MCF 10A (cell line): ENCODE results near the gene GRIN2C. TPM values are rescaled to one million over a fixed set of nuclear protein-coding genes. Genes with fewer than 3 reads are reported as not detected.

ENCODE experiments used
- BruUV-seq: library from RNA; stranded (reverse); fragments of 400-500 nt; replicated peaks from 2 replicates; lab custom pipeline; 2021; lab: Mats Ljungman, UMichigan
- CTCF ChIA-PET: fragments of 300-600 bp; sonication (Branson Sonifier 250); formaldehyde crosslinking; extraction: SDS; loops from one replicate; lab custom pipeline; 2021; ENCODE audit warnings: antibody characterized with exemption, inconsistent platforms; lab: Yijun Ruan, JAX
- POLR2A ChIA-PET: fragments of 300-600, 350-650 bp; sonication (Branson Sonifier 250); formaldehyde crosslinking; extraction: SDS; loops from one replicate; lab custom pipeline; 2020; ENCODE audit warnings: antibody characterized with exemption, inconsistent platforms; lab: Yijun Ruan, JAX
- DNase-seq: peaks from one replicate; pipeline ENCODE4 v3.0.0-alpha.2; 2018; ENCODE audit not compliant: unreplicated experiment
- H3K27ac Mint-ChIP-seq: one replicate; pipeline ENCODE4 v1.8.0; 2022; ENCODE audit warnings: mild to moderate bottlenecking, low read depth, mixed read lengths; ENCODE audit not compliant: unreplicated experiment
- H3K27me3 Mint-ChIP-seq: one replicate; pipeline ENCODE4 v1.8.0; 2022; ENCODE audit warnings: mixed read lengths; ENCODE audit not compliant: insufficient read depth, unreplicated experiment
- H3K36me3 Mint-ChIP-seq: one replicate; pipeline ENCODE4 v1.8.0; 2022; ENCODE audit warnings: mild to moderate bottlenecking, moderate library complexity, mixed read lengths; ENCODE audit not compliant: insufficient read depth, unreplicated experiment
- H3K4me1 Mint-ChIP-seq: one replicate; pipeline ENCODE4 v1.8.0; 2022; ENCODE audit warnings: mixed read lengths; ENCODE audit not compliant: insufficient read depth, unreplicated experiment
- H3K4me3 Mint-ChIP-seq: one replicate; pipeline ENCODE4 v1.8.0; 2022; ENCODE audit warnings: mild to moderate bottlenecking, moderate library complexity, mixed read lengths; ENCODE audit not compliant: unreplicated experiment
- H3K9me3 Mint-ChIP-seq: one replicate; pipeline ENCODE4 v1.8.0; 2022; ENCODE audit warnings: mixed read lengths; ENCODE audit not compliant: unreplicated experiment
- intact Hi-C: fragments of 100-400 bp; cut with micrococcal nuclease; formaldehyde crosslinking; loops from 2 replicates; pipeline ENCODE4 v1.14.1; 2022
- total RNA-seq: library from RNA; stranded (reverse); gene quantifications from 2 replicates; pipeline ENCODE4 v1.2.3, GENCODE V29; 2022
- TF ChIP-seq, protein P1 (sequence below): fragments of 200-600 bp; IDR thresholded peaks from one replicate; pipeline ENCODE4 v1.8.0; 2022; ENCODE audit warnings: antibody characterized with exemption, mild to moderate bottlenecking; ENCODE audit not compliant: unreplicated experiment

GRIN2C gene
- total RNA-seq, 1 experiment from 2014 or later: 0.28 TPM

- BruUV-seq: no TSS peak
- Mint-ChIP-seq H3K4me1 (peaks cover 7% of the 10 kb centered on the region), H3K9me3 (no peaks in the 10 kb centered on the region), H3K27me3 (no peaks in the 10 kb centered on the region), H3K4me3 (no peak overlapping the region), H3K36me3 (peaks cover 7% of the 10 kb centered on the region), H3K27ac (no peak overlapping the region)
- ChIA-PET CTCF (interaction anchor here (0.6 kb wide), 1 partner anchor 167 kb away, joined by 3 read pairs; no protein-coding TSS in a partner anchor), POLR2A (interaction anchor here (0.6 kb wide), 1 partner anchor 55 kb away, joined by 3 read pairs; no protein-coding TSS in a partner anchor)
- no peak for DNase-seq
- TF ChIP-seq, protein P1, sequence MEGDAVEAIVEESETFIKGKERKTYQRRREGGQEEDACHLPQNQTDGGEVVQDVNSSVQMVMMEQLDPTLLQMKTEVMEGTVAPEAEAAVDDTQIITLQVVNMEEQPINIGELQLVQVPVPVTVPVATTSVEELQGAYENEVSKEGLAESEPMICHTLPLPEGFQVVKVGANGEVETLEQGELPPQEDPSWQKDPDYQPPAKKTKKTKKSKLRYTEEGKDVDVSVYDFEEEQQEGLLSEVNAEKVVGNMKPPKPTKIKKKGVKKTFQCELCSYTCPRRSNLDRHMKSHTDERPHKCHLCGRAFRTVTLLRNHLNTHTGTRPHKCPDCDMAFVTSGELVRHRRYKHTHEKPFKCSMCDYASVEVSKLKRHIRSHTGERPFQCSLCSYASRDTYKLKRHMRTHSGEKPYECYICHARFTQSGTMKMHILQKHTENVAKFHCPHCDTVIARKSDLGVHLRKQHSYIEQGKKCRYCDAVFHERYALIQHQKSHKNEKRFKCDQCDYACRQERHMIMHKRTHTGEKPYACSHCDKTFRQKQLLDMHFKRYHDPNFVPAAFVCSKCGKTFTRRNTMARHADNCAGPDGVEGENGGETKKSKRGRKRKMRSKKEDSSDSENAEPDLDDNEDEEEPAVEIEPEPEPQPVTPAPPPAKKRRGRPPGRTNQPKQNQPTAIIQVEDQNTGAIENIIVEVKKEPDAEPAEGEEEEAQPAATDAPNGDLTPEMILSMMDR: no peak
- intact Hi-C loops: no loop called here
These were observed 23.5 kb downstream of the GRIN2C start for GRCh38 chr17:74836191-74836590.

- Mint-ChIP-seq H3K4me3 (no peak overlapping the region), H3K36me3 (peaks cover 7% of the 10 kb centered on the region), H3K27me3 (no peaks in the 10 kb centered on the region), H3K27ac (peak overlapping the region; percentile 25), H3K9me3 (no peaks in the 10 kb centered on the region), H3K4me1 (no peaks in the 10 kb centered on the region)
- no peak for DNase-seq
- TF ChIP-seq, protein P1: no peak
- intact Hi-C loops: no loop called here
- CTCF ChIA-PET: no interaction called here
- no TSS peak for BruUV-seq
- POLR2A ChIA-PET: interaction anchor here (0.6 kb wide), 1 partner anchor 602 kb away, joined by 3 read pairs; no protein-coding TSS in a partner anchor
These were observed 25.9 kb downstream of the GRIN2C start for GRCh38 chr17:74833501-74834377.

DNA sequence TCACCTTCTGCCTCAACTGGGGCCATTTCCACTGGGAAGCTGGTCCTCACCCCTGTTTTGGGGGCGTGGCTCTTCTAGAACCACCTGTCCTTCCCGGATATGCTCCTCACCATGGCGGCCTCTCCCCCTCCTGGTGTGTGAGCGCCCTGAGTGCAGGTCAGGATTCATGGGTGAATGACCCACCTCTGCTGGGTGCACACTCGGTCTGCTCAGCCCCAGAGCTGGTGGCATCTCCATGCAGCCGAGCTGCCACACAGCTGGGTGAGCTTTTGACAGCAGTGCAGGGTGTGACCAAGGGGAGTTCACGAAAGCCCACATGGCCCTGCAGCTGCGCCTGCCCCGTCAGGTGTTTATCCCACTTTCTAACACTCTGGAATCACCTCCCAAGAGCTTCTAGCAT lies 27.3 kb downstream of the GRIN2C start:
- Mint-ChIP-seq H3K36me3 (peaks cover 7% of the 10 kb centered on the region), H3K4me3 (no peak overlapping the region), H3K27me3 (no peaks in the 10 kb centered on the region), H3K27ac (no peak overlapping the region), H3K9me3 (no peaks in the 10 kb centered on the region), H3K4me1 (no peaks in the 10 kb centered on the region)
- ChIA-PET POLR2A (interaction anchor here (0.6 to 1.1 kb wide), 2 partner anchors 11 to 25 kb away, joined by 3 read pairs; no protein-coding TSS in a partner anchor), CTCF (interaction anchor here (0.6 to 0.8 kb wide), 2 partner anchors 11 to 41 kb away, joined by 3 read pairs; no protein-coding TSS in a partner anchor)
- TF ChIP-seq, protein P1: no peak
- BruUV-seq: no TSS peak
- DNase-seq: no peak
- intact Hi-C loops: no loop called here

DNA sequence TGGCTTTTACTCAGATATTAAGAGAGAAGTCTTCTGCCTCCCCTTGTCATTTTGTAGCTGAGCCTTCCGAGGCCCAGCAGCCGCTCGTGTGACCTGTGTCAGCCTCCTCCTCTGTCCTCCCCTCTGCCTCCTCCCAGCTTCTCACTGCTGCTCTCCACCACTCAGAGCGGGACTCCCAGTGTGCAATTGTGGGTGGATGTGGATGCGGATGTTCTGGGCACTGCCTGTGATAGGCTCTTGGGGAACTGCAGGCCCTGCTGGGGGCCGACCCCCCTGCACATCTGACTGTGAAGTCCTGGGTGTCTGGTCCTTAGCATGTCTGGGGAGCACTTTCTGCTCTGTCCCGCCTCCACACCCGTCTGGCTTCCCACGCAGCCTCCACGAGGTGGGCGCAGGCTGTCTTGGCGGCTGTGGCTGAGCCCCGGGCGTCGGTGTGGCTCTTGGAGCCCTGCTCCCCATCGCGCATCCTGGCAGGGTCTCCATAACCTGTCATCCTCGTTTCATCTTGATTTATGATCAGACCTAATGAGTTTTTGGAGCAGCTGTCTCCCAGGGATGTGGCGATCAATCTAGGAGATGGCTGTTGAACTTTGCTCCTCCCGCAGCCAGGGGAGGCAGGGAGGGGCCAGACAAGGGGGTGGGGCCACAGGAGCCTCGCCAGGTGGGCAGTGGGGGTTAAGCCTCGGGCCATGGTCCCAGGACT lies 28.1 kb downstream of the GRIN2C start:
- ChIA-PET CTCF (interaction anchor here (0.5 to 0.7 kb wide), 2 partner anchors 62 to 519 kb away, joined by 3 read pairs; no protein-coding TSS in a partner anchor), POLR2A (interaction anchor here (0.6 kb wide), 1 partner anchor 10 kb away, joined by 3 read pairs; no protein-coding TSS in a partner anchor)
- TF ChIP-seq, protein P1: no peak
- Mint-ChIP-seq H3K4me1 (no peaks in the 10 kb centered on the region), H3K27ac (no peak overlapping the region), H3K9me3 (no peaks in the 10 kb centered on the region), H3K27me3 (no peaks in the 10 kb centered on the region), H3K36me3 (peaks cover 5% of the 10 kb centered on the region), H3K4me3 (no peak overlapping the region)
- intact Hi-C loops: no loop called here
- no peak for DNase-seq
- BruUV-seq: no TSS peak
